Measurements from ENCODE around the gene PTPN4.

DNA sequence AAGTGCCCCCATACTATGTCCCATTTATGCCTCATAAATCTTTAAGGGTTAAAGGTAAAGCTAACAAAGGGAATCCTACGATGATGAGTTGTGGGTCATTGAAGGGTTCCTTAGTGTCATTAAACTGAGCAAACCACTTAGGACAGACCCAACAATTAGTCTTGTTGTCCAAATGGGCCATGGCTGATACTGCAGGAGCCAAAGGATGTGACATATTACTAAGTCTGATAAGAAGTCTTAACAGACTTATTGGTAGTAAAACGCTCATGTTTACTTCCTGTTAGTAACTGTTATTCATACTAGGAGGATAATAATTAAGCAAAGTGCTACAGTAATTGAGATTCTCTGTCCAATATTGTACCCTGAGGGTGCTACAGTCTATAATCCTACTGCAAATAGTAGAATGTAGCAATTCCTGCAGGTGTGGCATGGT lies 96.8 kb downstream of the PTPN4 start:
- TF ChIP-seq, protein P1, sequence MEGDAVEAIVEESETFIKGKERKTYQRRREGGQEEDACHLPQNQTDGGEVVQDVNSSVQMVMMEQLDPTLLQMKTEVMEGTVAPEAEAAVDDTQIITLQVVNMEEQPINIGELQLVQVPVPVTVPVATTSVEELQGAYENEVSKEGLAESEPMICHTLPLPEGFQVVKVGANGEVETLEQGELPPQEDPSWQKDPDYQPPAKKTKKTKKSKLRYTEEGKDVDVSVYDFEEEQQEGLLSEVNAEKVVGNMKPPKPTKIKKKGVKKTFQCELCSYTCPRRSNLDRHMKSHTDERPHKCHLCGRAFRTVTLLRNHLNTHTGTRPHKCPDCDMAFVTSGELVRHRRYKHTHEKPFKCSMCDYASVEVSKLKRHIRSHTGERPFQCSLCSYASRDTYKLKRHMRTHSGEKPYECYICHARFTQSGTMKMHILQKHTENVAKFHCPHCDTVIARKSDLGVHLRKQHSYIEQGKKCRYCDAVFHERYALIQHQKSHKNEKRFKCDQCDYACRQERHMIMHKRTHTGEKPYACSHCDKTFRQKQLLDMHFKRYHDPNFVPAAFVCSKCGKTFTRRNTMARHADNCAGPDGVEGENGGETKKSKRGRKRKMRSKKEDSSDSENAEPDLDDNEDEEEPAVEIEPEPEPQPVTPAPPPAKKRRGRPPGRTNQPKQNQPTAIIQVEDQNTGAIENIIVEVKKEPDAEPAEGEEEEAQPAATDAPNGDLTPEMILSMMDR (conservative IDR thresholded peaks at IDR 0.05; ENCODE audit: low read depth in 2 of 2): no peak
- TF ChIP-seq EZH2 (IDR thresholded peaks at IDR 0.05; ENCODE audit: low read depth, unreplicated experiment) (no peak), EZH2phosphoT487 (IDR thresholded peaks at IDR 0.05; ENCODE audit: unreplicated experiment) (no peak)

Measured in GM23338 (cell line).